A549 treated with GW870086 at 1 μM for 4 hours (cell line): ENCODE results near the gene NDUFA3. TPM values are rescaled to one million over a fixed set of nuclear protein-coding genes. Genes with fewer than 3 reads are reported as not detected.

Experiments used
- total RNA-seq: library from RNA; stranded (reverse); fragments of 200-300 nt; extraction: Qiagen RNA extraction; gene quantifications from 5 replicates; pipeline ENCODE4 v1.2.3, GENCODE V29; 2022; ENCODE audit warnings: low read depth

NDUFA3 gene
- total RNA-seq, result 196 to 262 TPM (median 224 TPM) in 5 replicates

DNA sequence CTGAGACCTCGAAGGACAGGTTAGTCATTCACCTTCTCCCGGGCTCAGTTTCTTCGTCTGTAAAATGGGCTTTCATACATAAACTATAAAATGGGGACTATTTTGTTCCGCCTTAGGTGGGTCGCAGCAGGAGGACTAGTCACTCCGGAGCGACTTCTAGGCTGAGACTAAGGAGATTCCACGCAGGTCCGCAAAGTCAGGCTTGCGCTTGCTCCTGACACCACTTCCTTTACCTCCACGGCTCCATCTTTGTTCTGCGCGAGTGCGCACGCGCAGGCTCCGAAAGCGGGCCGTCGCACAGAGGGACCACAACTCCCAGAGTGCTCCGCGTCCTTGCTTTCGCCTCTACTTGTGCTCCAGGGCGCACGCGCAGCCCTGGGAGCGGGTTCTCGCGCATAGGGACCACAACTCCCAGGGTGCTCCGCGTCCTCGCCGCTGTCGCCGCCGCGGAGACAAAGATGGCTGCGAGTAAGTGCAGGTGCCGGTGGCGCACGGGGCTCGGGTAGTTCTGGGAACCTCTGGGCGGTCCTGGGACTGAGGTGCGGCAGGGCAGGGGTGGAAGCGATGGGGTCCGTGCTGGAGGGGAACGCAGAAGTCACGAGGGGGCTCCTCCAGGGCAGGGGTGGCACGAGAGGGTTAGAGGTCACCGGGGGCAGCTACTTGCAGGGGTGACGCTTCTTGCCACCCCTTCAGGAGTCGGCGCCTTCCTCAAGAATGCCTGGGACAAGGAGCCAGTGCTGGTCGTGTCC lies at the start of gene NDUFA3:
TSS of gene NDUFA3 (plus strand) at position 435 of the 749 bp plus-strand sequence. CDS start at position 459, 24 bp downstream.

GRCh38 chr19:54063350-54064116 lies 39.1 kb upstream of the NDUFA3 start, which contains the start of gene VSTM1:
VSTM1 (minus strand) TSS chr19:54063897; CDS start chr19:54063777, 120 bp downstream.

DNA sequence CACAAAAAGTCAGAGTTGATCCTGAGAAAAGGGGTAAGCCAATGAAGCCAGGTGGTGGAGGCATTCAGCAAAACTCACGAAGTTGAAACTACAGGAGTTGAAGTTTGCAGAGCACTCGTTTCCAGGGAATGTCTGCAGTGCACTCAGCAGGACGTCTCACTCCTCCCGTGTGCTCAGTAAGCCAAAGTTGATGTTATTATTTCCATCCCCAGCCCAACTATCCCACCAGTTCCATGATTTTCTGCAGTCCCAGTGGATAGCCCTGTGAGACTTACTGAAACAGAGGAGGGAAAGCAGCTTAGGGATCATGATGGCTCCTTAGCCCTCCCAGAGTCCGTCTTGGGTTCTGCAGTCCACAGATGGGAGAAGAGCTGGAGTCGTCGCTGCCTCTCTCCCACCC lies 21.6 kb upstream of the NDUFA3 start, which contains the start of gene TARM1:
TSS of gene TARM1 (minus strand) at position 334 of the 400 bp plus-strand sequence. CDS start at position 309, 25 bp downstream.

DNA sequence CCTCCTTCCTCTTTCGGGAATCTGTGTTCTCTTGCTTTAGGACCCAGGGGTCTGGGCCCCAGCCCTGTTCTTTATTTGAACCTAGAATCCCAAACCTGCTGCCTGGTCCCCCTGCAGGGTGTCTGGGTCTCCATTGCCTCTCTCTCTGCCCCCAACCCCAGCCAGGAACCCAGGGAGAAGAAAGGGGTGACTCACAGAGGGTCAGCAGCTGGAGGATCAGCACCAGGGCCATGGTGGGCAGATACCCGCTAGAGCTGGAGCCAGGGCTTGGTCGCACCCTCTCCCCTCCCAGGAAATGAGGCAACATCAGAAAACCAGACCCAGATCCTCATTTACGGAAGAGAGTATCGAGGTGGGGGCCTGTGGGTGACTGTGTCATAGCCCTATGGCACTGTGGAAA lies 2.1 kb upstream of the NDUFA3 start, which contains the start of gene OSCAR:
TSS of gene OSCAR (minus strand) at position 243 of the 400 bp plus-strand sequence. CDS start at position 232, 11 bp downstream.

GRCh38 chr19:54115109-54116063 lies 12.7 kb downstream of the NDUFA3 start, which contains the start of the genes PRPF31 and TFPT:
PRPF31 (plus strand) TSS chr19:54115754; CDS start chr19:54118279, 2,525 bp downstream.
TFPT (minus strand) TSS chr19:54115657; CDS start chr19:54115269, 388 bp downstream.

GRCh38 chr19:54137699-54138488 lies 35.2 kb downstream of the NDUFA3 start, which contains the start of gene CNOT3:
CNOT3 (plus strand) TSS chr19:54137762; CDS start chr19:54142979, 5,217 bp downstream.

Other genes with a start within 250 kb of the NDUFA3 start
- gene MYADM, start 235.0 kb upstream of the NDUFA3 start, total RNA-seq, result 202 to 310 TPM (median 291 TPM) in 5 replicates
- gene PRKCG, start 220.7 kb upstream of the NDUFA3 start, total RNA-seq, result 4.2 to 7.3 TPM (median 6.0 TPM) in 5 replicates
- 5.1 to 10.5 TPM (median 8.6 TPM) in 5 replicates for gene CACNG7, start 193.6 kb upstream of the NDUFA3 start, total RNA-seq
- 0.66 to 1.2 TPM (median 1.1 TPM) in 5 replicates for gene CACNG8, start 139.9 kb upstream of the NDUFA3 start, total RNA-seq
- gene CACNG6, start 111.2 kb upstream of the NDUFA3 start, total RNA-seq, result 7.9 to 14.2 TPM (median 11.6 TPM) in 5 replicates
- gene VSTM1, start 39.0 kb upstream of the NDUFA3 start, total RNA-seq, result 0.27 to 1.5 TPM (median 0.47 TPM) in 5 replicates
- gene TARM1, start 21.5 kb upstream of the NDUFA3 start, total RNA-seq, result not detected in 5 replicates
- gene OSCAR, start 2.1 kb upstream of the NDUFA3 start, total RNA-seq, result 0.17 to 0.44 TPM (median 0.23 TPM) in 5 replicates
- gene TFPT, start 12.8 kb downstream of the NDUFA3 start, total RNA-seq, result 19.1 to 23.8 TPM (median 20.9 TPM) in 5 replicates
- 104 to 119 TPM (median 115 TPM) in 5 replicates for gene PRPF31, start 12.9 kb downstream of the NDUFA3 start, total RNA-seq
- gene CNOT3, start 34.9 kb downstream of the NDUFA3 start, total RNA-seq, result 44.4 to 68.3 TPM (median 63.5 TPM) in 5 replicates
- gene LENG1, start 56.9 kb downstream of the NDUFA3 start, total RNA-seq, result 7.3 to 9.1 TPM (median 8.1 TPM) in 5 replicates
- 0.53 to 1.7 TPM (median 0.91 TPM) in 5 replicates for gene TMC4, start 70.3 kb downstream of the NDUFA3 start, total RNA-seq
- gene MBOAT7, start 86.7 kb downstream of the NDUFA3 start, total RNA-seq, result 115 to 158 TPM (median 153 TPM) in 5 replicates
- gene TSEN34, start 88.5 kb downstream of the NDUFA3 start, total RNA-seq, result 86.6 to 131 TPM (median 124 TPM) in 5 replicates
- gene RPS9, start 98.0 kb downstream of the NDUFA3 start, total RNA-seq, result 2,157 to 2,797 TPM (median 2,191 TPM) in 5 replicates
- 0.20 to 0.59 TPM (median 0.31 TPM) in 5 replicates for gene LILRB3, start 120.2 kb downstream of the NDUFA3 start, total RNA-seq
- not detected in 5 replicates for gene LILRA6, start 139.9 kb downstream of the NDUFA3 start, total RNA-seq
- gene LILRB5, start 154.4 kb downstream of the NDUFA3 start, total RNA-seq, result 0.05 to 0.15 TPM (median 0.05 TPM) in 4 of 5 replicates, not detected in the other
- gene LILRB2, start 178.3 kb downstream of the NDUFA3 start, total RNA-seq, result 0.06 to 0.24 TPM (median 0.12 TPM) in 4 of 5 replicates, not detected in the other
- gene LILRA5, start 210.3 kb downstream of the NDUFA3 start, total RNA-seq, result not detected in 5 replicates
- gene LILRA4, start 236.3 kb downstream of the NDUFA3 start, total RNA-seq, result not detected in 5 replicates